AG09319 (cell line): Measurements from ENCODE around the gene RPS27A.
"Not testable (repeated sequence)": the region's sequence is repeated elsewhere in the genome, so short reads cannot be mapped to it uniquely, and the experiment has no call there.

Experiments used
- DNase-seq: peaks from one replicate; pipeline ENCODE4 v3.0.0-alpha.2; 2010; ENCODE audit warnings: low read depth; ENCODE audit errors: extremely low read depth
- CTCF ChIP-seq: IDR thresholded peaks from 2 replicates; pipeline ENCODE4 v1.5.1; 2011; ENCODE audit warnings: low read depth, mild to moderate bottlenecking, inconsistent platforms, low read length, moderate library complexity

The RPS27A gene

GRCh38 chr2:55223958-55224760 lies 8.3 kb upstream of the RPS27A start:
- TF ChIP-seq CTCF, result no peak
- DNase-seq, result no peak

- no peak for DNase-seq
- TF ChIP-seq CTCF, result no peak
Measured at GRCh38 chr2:55224761-55225261, 7.7 kb upstream of the RPS27A start.

- DNase-seq, result no peak
- no peak for TF ChIP-seq CTCF
Measured at GRCh38 chr2:55225481-55226020, 6.9 kb upstream of the RPS27A start.

- DNase-seq, result not testable (repeated sequence)
Measured at GRCh38 chr2:55227437-55228225, 4.9 kb upstream of the RPS27A start.

GRCh38 chr2:55228226-55228563 lies 4.3 kb upstream of the RPS27A start:
- TF ChIP-seq CTCF, result no peak
- no peak for DNase-seq

GRCh38 chr2:55229221-55229620 lies 3.3 kb upstream of the RPS27A start:
- DNase-seq, result no peak
- no peak for TF ChIP-seq CTCF

GRCh38 chr2:55230551-55230950 lies 1.9 kb upstream of the RPS27A start:
- DNase-seq, result no peak
- TF ChIP-seq CTCF, result no peak
